OCI-LY7 (cell line): ENCODE results near the gene DDX51.

Experiments used
- EZH2phosphoT487 ChIP-seq: fragments of 200-600 bp; sonication (generic); IDR thresholded peaks from 2 replicates; pipeline ENCODE4 v1.6.1; 2018; ENCODE audit warnings: low read depth, borderline replicate concordance, mild to moderate bottlenecking, mixed run types, antibody characterized with exemption, low read length, moderate library complexity, mixed read lengths
- TF ChIP-seq, protein P1 (sequence below): fragments of 200-600 bp; sonication (generic); conservative IDR thresholded peaks from 2 replicates; pipeline ENCODE4 v1.5.1; 2014; ENCODE audit warnings: mild to moderate bottlenecking, antibody characterized with exemption, low read length, moderate library complexity, mixed read lengths

DNA sequence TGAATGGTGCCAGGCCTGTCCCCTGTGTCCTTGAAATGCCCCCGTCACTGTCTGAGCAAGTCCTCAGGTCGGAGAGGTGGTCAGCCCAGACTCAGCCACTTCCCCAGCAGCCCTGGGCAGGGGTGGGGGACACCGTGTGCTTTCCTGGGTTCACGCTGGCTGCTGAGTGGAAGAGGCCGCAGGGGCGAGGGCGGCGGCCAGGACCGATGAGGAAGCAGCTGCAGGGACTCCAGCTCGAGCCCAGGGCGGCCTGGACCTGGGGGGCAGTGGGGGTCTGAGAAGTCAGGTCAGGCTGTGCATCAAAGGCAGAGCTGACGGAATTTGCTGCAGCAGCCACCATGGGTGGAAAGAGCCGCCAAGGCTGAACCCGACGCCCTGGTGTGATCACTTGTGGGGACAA, 28.5 kb upstream of the DDX51 start:
- TF ChIP-seq, protein P1, sequence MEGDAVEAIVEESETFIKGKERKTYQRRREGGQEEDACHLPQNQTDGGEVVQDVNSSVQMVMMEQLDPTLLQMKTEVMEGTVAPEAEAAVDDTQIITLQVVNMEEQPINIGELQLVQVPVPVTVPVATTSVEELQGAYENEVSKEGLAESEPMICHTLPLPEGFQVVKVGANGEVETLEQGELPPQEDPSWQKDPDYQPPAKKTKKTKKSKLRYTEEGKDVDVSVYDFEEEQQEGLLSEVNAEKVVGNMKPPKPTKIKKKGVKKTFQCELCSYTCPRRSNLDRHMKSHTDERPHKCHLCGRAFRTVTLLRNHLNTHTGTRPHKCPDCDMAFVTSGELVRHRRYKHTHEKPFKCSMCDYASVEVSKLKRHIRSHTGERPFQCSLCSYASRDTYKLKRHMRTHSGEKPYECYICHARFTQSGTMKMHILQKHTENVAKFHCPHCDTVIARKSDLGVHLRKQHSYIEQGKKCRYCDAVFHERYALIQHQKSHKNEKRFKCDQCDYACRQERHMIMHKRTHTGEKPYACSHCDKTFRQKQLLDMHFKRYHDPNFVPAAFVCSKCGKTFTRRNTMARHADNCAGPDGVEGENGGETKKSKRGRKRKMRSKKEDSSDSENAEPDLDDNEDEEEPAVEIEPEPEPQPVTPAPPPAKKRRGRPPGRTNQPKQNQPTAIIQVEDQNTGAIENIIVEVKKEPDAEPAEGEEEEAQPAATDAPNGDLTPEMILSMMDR = no peak
- TF ChIP-seq EZH2phosphoT487 = no peak
